Prostate gland (tissue), 2 donors: ENCODE data around the gene ADGRL3. TPM values are rescaled to one million over a fixed set of nuclear protein-coding genes. Genes with fewer than 3 reads are reported as not detected.

Source experiments
- DNase-seq: peaks from one replicate; pipeline ENCODE4 v3.0.0-alpha.2; 2019; ENCODE audit warnings: low spot score
- H3K27ac ChIP-seq, 2 donors: fragments of 200-600 bp; sonication (generic); 2 replicates each; pipeline ENCODE4 v1.5.1; 2017 to 2019
- H3K27me3 ChIP-seq: fragments of 200-600 bp; sonication (generic); replicated peaks from 2 replicates; pipeline ENCODE4 v1.5.1; 2019; ENCODE audit not compliant: insufficient read depth
- H3K36me3 ChIP-seq, 2 donors: fragments of 200-600 bp; sonication (generic); 1 replicate in 1 of 2; 2 replicates in 1 of 2; pipeline versions ENCODE4 v1.5.1 to v1.8.1; 2017 to 2019
- H3K4me1 ChIP-seq: fragments of 200-600 bp; sonication (generic); replicated peaks from 2 replicates; pipeline ENCODE4 v1.5.1; 2019
- H3K4me3 ChIP-seq, 2 donors: fragments of 200-600 bp; sonication (generic); 2 replicates each; pipeline ENCODE4 v1.5.1; 2017 to 2019
- H3K9me3 ChIP-seq: fragments of 200-600 bp; sonication (generic); 2 replicates; pipeline ENCODE4 v1.5.1; 2017
- POLR2A ChIP-seq: fragments of 450-650 bp; IDR thresholded peaks from one replicate; pipeline ENCODE4 v1.6.1; 2016; ENCODE audit warnings: antibody characterized with exemption, mild to moderate bottlenecking
- POLR2AphosphoS5 ChIP-seq: sonication (generic); formaldehyde crosslinking; IDR thresholded peaks from one replicate; pipeline ENCODE4 v1.6.1; 2017; ENCODE audit warnings: antibody characterized with exemption
- WGBS: methylation state at CpG from one replicate; pipeline ENCODE4 v1.1.5; 2018; 5-methylcytosine and 5-hydroxymethylcytosine counted together
- intact Hi-C: fragments of 100-400 bp; cut with DNase I; formaldehyde crosslinking; loops from one replicate; pipeline ENCODE4 v1.14.2; 2022
- total RNA-seq, 2 donors: library from RNA; depleted of rRNA; stranded (reverse); fragments of >200 nt; gene quantifications; one replicate each; pipeline ENCODE4 v1.1.0, GENCODE V29; 2016
- TF ChIP-seq, protein P1 (sequence below), 4 experiments: fragments of 200-600 bp in 2 of 4; fragments of 450-650 bp in 2 of 4; sonication (generic) in 2 of 4; IDR thresholded peaks; 1 replicate in 3 of 4; 2 replicates in 1 of 4; pipeline ENCODE4 v1.5.1; 2016 to 2019; ENCODE audit warnings: antibody characterized with exemption in 4 of 4, mild to moderate bottlenecking in 2 of 4, moderate library complexity in 2 of 4

Gene ADGRL3
- total RNA-seq, 2 donors from 2014 or later: 1.7 to 23.5 TPM

DNA sequence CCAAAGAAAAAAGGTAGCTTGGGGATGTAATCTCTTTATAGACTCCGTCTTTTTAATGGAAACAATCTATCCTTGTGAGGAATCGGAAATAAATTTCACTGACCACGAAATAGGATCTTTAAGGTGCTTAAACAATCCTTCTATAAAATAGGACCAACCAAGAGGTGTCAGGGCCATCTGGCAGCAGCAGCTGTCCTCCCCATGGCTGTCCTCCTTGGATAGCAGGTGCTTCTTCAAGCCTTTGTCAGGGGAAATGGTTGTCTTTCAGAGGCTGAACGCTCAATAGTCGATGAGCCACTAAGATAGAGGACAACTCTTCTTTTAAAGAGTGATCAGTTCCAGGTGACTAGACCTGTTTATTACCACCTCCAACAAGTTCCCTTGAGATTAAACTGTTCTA is 231.0 kb downstream of the ADGRL3 start:
- no peak overlapping the region for H3K4me3 ChIP-seq
- H3K9me3 ChIP-seq: no peaks in the 10 kb centered on the region
- TF ChIP-seq POLR2AphosphoS5: no peak
- H3K27ac ChIP-seq: no peak overlapping the region
- DNase-seq: no peak
- no peaks in the 10 kb centered on the region for H3K27me3 ChIP-seq
- no peaks in the 10 kb centered on the region for H3K36me3 ChIP-seq
- H3K4me1 ChIP-seq: no peaks in the 10 kb centered on the region
- WGBS: 90% methylated on average over 5 of the region's 5 CpGs
- intact Hi-C loops: no loop called here

GRCh38 chr4:61437923-61438322 is 237.8 kb downstream of the ADGRL3 start:
- Histone ChIP-seq H3K36me3 (no peaks in the 10 kb centered on the region), H3K4me1 (no peaks in the 10 kb centered on the region), H3K9me3 (no peaks in the 10 kb centered on the region), H3K27me3 (no peaks in the 10 kb centered on the region), H3K4me3 (no peak overlapping the region), H3K27ac (no peak overlapping the region)
- DNase-seq: no peak
- intact Hi-C loops: no loop called here
- TF ChIP-seq POLR2A: no peak
- TF ChIP-seq POLR2AphosphoS5: no peak
- TF ChIP-seq, protein P1, sequence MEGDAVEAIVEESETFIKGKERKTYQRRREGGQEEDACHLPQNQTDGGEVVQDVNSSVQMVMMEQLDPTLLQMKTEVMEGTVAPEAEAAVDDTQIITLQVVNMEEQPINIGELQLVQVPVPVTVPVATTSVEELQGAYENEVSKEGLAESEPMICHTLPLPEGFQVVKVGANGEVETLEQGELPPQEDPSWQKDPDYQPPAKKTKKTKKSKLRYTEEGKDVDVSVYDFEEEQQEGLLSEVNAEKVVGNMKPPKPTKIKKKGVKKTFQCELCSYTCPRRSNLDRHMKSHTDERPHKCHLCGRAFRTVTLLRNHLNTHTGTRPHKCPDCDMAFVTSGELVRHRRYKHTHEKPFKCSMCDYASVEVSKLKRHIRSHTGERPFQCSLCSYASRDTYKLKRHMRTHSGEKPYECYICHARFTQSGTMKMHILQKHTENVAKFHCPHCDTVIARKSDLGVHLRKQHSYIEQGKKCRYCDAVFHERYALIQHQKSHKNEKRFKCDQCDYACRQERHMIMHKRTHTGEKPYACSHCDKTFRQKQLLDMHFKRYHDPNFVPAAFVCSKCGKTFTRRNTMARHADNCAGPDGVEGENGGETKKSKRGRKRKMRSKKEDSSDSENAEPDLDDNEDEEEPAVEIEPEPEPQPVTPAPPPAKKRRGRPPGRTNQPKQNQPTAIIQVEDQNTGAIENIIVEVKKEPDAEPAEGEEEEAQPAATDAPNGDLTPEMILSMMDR (IDR thresholded peaks at IDR 0.05): no peak

DNA sequence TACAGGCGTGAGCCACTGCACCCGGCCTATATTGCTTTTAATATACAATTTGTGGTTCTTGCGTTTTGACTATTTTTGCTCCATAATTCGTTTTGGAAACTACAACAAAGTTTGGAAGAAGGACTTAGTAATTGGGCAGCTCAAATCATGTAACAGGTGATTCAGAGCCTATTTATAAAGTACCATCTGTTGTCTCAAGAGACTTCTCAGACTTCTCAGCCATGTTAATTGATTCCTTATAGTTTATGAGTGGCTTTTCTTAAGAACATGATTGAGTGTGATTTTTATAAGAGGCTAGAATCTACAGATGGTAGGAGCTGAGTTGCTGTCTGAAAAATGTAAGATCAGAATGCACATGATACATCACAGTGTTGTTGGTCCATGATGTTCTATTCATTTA is 240.2 kb downstream of the ADGRL3 start:
- Histone ChIP-seq H3K27ac (no peak overlapping the region), H3K4me1 (no peaks in the 10 kb centered on the region), H3K27me3 (no peaks in the 10 kb centered on the region), H3K36me3 (no peaks in the 10 kb centered on the region), H3K9me3 (no peaks in the 10 kb centered on the region), H3K4me3 (no peak overlapping the region)
- no peak for DNase-seq
- 91% methylated on average over 4 of the region's 4 CpGs for WGBS
- intact Hi-C loops: no loop called here
- TF ChIP-seq POLR2AphosphoS5: no peak

- H3K27ac ChIP-seq: no peak overlapping the region
- intact Hi-C loops: no loop called here
- no peaks in the 10 kb centered on the region for H3K9me3 ChIP-seq
- H3K36me3 ChIP-seq: no peaks in the 10 kb centered on the region
- no peak for DNase-seq
- H3K4me1 ChIP-seq: no peaks in the 10 kb centered on the region
- TF ChIP-seq POLR2AphosphoS5 (no peak), POLR2A (no peak)
- TF ChIP-seq, protein P1 (IDR thresholded peaks at IDR 0.05): no peak
- WGBS: 71% methylated on average over 2 of the region's 2 CpGs
- H3K27me3 ChIP-seq: no peaks in the 10 kb centered on the region
- no peak overlapping the region for H3K4me3 ChIP-seq
Observed at GRCh38 chr4:61442936-61443335, 242.8 kb downstream of the ADGRL3 start.

GRCh38 chr4:61443813-61444510 is 243.8 kb downstream of the ADGRL3 start:
- DNase-seq: no peak
- H3K27me3 ChIP-seq: no peaks in the 10 kb centered on the region
- H3K36me3 ChIP-seq: no peaks in the 10 kb centered on the region
- no peaks in the 10 kb centered on the region for H3K4me1 ChIP-seq
- WGBS: 48% methylated on average over 2 of the region's 2 CpGs
- TF ChIP-seq POLR2A (no peak), POLR2AphosphoS5 (no peak)
- TF ChIP-seq, protein P1 (IDR thresholded peaks at IDR 0.05): no peak
- H3K4me3 ChIP-seq: no peak overlapping the region
- H3K27ac ChIP-seq: no peak overlapping the region
- no peaks in the 10 kb centered on the region for H3K9me3 ChIP-seq
- intact Hi-C loops: no loop called here

DNA sequence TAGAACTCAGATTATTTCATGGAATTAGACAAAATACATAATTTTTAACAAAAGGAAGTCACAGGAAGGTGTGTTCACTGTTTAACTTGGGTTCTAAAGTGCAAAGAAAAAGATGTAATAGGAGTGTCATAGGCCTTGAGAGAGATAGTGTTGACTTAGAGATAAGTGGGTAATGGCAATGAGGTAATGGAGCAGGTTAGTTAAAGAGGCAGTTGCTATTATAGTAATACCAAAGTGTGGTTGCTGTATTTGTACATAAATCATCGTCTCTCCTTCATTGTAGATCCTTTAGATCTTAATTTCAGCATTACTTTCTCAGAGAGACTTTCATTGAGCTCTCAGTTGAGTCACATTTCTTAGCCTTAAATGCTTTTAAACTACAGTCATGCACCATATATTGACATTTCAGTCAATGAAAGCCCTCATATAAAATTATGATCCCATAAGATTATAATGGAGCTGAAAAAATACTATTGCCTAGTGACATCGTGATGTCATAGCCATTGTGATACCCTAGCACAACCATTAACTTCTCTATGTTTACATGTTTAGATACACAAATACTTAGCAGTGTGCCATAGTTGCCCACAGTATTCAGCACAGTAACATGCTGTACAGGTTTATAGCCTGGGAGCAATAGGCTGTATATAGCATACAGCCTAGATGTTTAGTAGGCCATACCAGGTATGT is 245.4 kb downstream of the ADGRL3 start:
- Histone ChIP-seq H3K27ac (no peak overlapping the region), H3K36me3 (no peaks in the 10 kb centered on the region), H3K4me1 (no peaks in the 10 kb centered on the region), H3K9me3 (no peaks in the 10 kb centered on the region), H3K27me3 (no peaks in the 10 kb centered on the region), H3K4me3 (no peak overlapping the region)
- TF ChIP-seq POLR2AphosphoS5 (no peak), POLR2A (no peak)
- TF ChIP-seq, protein P1 (IDR thresholded peaks at IDR 0.05): no peak
- no peak for DNase-seq
- WGBS: 72% methylated on average over 2 of the region's 2 CpGs
- intact Hi-C loops: no loop called here
